GM21515 (cell line): ENCODE data around the gene RGS3.
A peak's percentile ranks its signal among the peaks of the same experiment; 100 is the strongest.
"Not testable (repeated sequence)": the region's sequence is repeated elsewhere in the genome, so short reads cannot be mapped to it uniquely, and the experiment has no call there.

Experiments used
- ATAC-seq: cut with Tn5 transposase; IDR thresholded peaks from one replicate; pipeline ENCODE4 v1.9.1; 2021; ENCODE audit not compliant: unreplicated experiment

Gene RGS3

DNA sequence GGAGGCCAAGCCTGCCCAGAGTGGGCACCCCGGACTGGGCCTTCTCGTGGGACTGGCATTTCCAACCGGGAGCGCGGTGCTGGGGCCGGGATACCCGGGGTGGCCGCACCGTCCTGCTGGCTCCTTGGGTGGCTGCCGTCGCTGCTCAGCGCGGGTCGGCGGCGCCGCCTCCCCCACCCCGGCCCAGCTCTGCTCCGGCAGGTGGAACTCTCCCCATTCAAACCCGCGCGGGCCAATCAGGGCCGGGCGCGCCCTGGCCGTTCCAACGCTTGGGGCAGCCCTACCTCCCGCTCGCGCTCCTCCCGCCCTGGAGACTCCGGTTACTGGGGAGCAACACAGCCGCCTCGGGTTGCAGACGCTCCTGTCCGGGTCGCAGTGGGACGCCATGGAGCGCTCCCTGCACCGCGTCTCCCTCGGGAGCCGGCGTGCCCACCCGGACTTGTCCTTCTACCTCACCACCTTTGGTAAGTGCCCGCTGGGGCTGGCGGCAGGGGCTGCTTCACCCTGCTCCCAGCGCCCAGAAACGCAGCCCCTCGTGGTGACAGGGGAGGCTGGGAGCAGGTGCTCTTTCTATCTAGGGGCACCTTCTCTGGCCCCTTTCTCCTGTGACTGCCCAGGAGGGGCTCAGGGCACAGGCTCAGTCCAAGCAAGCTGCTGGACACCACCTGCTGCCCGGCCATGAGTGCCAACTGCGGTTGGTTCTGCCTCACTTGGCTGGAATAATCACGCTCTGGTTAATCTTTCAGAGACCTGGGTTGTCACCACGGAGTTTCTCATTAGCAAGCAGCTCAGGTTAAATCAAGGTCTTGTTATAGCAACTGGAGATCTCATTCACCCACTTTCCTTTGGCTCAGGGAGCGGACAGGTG lies at the start of gene RGS3:
Gene RGS3 (plus strand): TSS at position 310 of the 868 bp plus-strand sequence. CDS start 76 bp downstream, at position 386.
- no peak for ATAC-seq

DNA sequence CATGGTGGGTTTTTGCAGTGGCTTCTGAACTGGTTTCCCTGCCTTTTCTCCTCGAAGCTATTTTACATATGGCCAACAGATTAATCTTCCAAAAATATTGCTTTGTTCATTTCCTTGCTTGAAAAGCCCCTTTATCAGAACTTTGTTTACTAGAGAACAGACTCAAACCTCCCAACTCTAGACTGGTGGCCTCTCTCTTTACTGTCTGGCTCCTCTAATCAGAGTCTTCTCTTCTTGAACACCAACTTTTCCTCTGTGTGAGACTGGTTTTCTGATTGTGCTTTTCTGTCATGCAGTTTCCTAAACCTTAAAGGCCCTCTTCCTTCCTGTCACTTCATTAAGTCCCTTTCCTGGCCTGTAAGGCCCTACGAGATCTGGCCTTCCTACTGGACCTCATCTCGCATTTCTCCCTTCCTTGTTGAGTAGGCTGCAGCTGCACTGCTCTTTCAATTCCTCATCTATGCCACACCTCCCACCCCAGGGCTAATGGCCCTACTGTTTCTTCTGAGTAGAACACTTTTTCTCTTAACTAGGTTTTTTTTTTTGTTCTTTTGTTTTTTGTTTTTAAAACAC lies 47.3 kb upstream of the RGS3 start:
- peak; percentile 96 for ATAC-seq

DNA sequence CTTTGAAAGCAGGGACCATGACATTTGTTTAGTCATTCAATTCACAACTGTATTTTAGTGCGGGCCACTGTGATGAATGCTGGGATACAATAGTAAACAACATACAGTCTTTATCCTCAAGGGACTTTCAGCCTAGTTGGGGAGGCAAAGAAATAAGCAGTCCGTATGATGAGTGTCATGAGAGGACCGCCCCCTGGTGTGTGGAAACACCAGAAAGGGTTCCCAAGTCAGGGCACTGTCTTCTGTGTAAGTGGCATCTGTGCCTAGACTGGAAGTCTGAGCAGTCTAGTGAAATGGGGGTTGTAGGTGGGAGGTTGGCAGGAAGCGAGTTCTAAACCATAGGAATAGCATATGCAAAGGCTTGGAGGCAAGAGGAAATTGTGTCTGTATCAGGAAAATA lies 46.2 kb upstream of the RGS3 start:
- ATAC-seq, result no peak

DNA sequence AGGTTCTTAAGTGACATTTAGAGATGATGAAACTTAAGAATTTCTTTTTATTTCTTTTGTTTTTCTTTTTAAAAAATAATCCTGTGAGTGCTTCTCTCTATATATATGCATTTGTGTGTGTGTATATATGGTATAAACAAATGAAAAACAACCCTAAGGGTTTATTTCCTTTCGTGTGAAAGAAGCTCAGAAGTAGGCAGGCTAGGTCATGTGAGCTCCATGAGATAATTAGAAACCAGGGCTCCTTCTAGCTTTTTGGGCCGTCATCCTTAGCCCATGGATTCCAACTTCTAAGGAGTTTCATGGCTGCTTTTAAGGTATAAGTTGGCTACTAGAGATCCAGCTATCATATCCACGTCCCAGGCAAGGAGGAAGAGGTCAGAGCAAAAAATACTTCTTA lies 41.8 kb upstream of the RGS3 start:
- ATAC-seq, result no peak

DNA sequence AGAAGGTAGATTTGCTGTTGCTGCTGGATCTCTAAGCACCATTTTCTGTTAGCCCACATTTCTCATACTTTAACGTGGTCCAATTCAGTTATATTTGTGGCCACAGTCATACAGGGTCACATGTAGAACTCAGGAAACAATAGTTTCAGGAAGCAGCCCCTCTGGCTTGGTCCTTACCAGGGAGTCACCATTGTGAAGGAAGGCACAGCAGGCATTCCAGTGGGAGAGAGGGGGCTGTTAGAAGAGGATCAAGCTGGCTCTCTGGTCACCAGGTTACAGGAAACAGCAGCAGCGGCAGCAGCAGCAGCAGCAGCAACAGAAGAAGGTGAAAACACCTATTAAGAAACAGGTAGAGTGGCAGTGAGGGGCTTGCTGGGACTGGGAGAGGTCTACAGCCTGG lies 38.5 kb upstream of the RGS3 start:
- no peak for ATAC-seq

DNA sequence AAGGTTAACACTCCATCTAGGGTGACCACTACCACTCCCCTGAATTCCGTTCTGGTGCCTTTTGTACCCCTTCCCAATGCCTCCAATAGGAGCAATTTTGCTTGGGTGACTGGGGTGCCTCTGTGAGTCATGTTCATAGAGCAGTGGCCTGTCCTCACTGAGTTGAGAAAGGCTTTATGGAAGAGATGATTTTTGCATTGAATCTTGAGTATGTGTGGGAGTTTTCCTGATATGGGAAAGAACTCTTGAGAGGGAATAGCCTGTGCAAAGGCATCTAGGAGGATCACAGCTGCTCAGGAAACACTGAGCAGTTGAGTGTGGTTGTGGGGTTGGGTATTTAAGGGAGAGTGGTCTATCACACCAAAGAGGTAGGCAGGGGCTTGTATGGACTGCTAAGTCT lies 36.8 kb upstream of the RGS3 start:
- no peak for ATAC-seq

DNA sequence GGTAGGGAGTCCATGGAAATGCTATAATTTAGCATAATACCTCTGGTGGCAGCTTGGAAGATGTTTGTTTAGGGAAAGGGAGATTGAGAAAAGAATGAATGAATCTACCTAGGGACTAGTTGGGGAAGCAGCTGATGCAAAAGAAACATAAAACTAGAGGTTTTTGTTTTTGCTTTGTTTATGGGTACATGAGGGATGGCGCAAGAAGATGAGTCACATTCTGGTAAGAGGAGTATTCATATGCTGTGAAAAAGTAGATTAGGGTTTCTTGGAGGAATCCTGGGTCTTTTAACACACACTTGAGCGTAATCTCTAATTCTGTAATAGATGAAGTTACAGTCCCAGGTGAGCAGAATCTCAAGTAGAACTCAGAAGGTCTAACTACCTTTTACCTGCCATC lies 35.9 kb upstream of the RGS3 start:
- no peak for ATAC-seq

DNA sequence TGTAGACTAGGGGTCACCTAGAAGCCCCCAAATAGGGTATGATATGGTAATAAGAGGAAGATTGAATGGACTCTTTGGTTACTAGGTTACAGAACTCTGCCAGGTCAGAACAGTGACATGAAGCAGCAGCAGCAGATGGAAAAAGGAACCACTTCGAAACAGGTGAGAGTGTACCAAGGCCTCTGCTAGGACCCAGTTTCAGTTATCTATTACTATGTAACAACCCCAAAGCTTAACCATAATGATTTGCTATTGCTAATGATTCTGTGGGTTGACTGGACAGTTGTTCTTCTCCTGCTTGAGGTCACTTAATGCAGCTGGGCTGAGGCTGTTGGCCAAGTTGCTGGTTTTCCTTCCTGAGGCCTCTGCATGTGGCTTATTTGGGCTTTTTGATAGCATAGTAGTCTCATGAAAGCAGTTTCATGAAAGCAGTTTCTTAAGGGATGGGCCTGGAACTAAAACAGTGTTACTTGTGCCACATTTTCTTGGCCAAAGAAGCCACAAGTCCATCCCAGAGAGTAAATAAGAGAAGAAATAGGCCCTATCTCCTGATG lies 35.4 kb upstream of the RGS3 start:
- no peak for ATAC-seq

DNA sequence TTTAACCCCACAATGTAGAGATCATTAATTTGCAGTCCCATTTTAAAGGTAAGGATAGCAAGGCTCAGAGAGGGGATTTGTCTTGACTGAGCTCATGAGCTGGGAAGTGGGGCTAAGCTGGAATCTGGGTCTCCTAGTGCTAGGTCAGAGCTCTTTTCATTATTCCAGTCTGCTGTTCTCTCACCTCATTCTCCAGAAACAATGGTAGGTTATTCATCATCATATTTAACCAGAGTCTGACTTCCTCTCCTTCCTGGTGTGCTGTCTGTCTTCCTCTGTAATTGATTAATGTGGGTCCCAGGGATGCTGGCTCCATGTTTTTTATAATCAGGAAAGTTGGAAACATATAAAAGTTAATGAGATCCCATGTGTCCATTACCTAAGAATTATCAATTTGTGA lies 32.3 kb upstream of the RGS3 start:
- no peak for ATAC-seq

DNA sequence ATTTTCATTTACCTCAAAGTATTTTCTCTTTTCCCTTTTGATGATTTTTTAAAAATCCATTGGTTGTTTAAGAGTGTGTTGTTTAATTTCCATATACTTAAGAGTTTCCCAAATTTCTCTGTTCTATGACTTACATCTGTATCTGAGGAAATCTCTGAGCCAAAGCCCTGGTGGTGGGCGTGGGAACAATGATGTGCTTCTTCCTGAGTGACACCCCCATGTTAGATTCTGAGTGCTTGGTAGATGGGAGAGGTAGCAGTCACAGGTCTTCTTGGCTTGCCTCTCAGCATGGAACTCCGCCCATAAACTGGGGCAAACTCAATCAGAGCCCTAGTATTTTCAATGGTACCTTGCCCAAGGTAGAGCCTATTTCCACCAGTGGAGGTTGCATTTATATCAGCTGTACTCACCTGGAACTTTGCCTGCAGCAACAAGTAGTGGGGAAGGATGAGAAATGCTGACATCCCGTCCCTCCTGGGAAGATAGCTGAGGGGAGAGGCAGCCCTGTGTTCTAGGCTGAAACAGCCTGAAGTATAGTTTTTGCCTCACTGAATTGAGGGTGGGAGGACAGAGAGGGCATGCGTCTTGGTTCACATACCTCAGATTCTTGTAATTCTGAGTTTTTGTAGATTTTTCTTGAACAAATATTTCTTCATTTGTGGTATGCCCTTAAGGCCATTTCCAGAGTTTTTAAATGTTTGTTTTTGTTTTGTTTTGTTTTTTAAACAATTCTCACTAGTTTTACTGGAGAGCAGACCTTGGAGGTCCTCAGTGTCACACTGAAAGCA lies 26.6 kb upstream of the RGS3 start:
- ATAC-seq, result no peak

DNA sequence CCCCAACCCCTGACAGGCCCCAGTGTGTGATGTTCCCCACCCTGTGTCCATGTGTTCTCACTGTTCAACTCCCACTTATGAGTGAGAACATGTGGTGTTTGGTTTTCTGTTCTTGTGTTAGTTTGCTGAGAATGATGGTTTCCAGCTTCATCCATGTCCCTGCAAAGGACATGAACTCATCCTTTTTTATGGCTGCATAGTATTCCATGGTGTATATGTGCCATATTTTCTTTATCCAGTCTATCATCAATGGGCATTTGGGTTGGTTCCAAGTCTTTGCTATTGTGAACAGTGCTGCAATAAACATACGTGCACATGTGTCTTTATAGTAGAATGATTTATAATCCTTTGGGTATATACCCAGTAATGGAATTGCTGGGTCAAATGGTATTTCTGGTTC lies 25.8 kb upstream of the RGS3 start:
- ATAC-seq, result not testable (repeated sequence)

DNA sequence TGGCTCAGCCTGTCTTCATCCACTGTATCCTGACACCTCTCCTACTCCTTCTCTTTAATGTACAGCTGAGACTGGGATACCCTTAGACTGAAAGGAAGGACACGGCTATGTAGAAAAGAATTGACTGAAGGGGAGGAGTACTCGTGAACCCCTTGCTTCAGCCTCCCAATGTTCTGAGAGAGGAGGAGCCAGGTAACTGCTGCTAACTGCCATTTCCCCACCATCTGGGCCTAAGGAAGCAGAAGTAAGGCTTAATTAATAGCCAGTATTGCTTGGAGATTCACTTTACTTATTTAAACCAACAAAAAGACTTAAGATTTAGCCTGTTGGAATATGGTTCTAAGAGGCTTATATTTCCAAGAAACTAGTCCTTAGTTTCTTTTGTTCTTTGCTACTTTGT lies 18.8 kb upstream of the RGS3 start:
- ATAC-seq, result no peak

DNA sequence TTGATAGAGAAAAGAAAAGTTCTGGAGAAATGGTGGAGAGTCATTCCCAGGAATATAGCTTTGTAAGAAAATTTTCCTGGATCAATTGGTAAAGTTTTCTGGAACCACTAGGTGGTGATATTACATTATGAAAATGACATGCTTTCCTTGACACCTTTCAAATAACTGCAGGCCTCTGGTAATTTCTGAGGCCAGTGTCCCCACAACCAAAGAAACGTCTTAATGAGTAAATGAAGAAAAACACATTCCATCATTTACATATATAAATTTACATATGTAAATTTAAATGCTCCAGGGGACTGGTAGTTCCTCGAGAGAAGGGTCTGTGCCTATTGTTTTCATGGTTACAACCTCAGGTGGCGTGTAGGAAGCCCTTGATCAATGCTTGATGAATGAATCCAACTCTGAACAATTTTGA lies 17.2 kb upstream of the RGS3 start:
- ATAC-seq, result no peak

DNA sequence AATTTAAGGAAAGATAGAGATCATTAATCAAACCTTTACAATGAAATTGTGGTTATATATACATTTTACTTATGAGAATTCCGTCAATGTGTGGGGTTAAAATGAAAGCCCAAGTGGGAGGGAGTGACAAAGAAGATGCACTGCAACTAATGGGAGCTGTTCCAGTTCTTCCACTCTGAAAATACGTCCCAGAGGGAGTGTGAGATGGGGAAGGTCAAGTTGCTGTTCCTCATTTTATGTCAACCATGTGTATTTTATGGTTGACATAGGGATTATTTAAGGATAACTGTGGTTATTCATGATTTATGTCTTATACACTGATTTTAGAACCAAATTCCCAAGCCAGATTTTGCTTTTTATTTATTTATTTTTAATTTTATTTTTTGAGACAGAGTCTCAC lies 14.2 kb upstream of the RGS3 start:
- ATAC-seq, result no peak

DNA sequence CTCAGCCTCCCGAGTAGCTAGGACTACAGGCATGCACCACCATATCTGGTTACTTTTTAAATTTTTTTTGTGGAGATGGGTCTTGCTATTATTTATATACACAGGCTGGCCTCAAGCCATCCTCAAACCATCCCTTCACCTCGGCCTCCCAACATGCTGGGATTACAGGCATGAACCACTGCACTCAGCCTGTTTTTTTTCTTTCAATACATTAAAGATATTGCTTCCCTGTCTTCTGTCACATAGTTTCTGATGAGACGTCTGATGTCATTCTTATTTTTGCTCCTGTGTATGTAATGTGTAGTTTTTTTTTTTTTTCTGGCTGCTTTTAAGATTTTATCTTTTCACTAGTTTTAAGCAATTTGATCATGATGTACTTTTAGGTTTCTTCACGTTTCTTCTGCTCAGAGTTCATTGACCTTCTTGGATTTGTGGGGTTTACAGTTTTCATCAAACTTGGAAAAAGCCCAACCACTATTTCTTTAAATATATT lies 11.4 kb upstream of the RGS3 start:
- ATAC-seq, result no peak

DNA sequence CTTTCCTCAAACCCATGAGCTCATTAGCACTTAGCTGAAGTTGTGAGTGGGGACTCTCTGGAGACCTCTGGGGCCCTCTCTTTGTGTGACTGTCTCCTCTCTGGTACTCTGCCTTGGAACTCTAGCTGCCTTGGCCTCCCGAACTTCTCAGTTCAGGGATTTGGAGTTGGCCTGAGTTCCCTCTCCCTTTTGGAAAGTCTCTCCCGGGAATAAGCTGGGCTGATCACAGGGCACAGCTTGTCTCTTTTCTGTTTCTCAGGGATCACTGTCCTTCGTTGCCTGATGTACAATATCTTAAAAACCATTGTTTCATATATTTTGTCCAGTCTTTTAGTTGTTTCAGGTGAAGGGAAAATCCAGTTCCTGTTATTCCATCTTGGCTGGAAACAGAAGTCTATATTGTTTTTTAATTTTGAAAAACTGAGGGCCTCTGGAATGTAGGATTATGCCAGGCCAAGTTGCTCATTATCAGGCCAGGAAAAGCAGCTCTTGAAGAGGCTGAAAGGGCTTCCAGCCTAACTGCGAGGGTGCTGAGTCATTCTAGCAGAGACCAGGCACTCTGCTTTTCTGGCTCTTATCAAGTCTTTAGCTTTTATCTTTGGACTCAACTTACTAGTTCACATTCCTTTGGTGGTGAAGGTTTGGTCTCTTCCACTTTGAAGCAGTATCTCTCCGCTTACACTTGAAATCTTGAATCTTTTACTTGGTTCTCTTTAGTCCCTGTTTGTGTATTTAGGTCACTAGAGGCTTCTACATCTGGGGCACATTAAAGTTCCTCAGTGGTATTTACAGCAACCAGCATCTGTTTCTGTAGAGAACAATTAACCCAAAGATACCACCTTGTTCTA lies 8.4 kb upstream of the RGS3 start:
- no peak for ATAC-seq

DNA sequence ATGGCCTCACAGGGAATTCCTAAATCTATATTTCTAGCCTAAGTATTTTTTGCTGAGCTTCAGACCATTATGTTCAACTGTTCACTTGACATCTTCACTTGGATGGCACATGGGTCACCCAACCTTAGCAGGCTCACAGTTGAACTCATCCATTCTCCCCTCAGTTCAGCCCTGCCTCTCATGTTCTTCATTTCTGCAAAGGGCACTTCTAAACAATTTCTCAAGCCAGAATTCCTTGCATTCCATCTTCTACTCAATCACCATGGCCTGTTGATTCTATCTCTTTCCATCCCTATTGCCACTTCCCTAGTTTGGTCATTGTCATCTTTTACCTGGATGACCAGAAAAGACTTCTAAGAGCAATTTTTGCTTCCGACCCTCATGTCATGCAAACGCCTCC lies 7.3 kb upstream of the RGS3 start:
- ATAC-seq, result no peak

DNA sequence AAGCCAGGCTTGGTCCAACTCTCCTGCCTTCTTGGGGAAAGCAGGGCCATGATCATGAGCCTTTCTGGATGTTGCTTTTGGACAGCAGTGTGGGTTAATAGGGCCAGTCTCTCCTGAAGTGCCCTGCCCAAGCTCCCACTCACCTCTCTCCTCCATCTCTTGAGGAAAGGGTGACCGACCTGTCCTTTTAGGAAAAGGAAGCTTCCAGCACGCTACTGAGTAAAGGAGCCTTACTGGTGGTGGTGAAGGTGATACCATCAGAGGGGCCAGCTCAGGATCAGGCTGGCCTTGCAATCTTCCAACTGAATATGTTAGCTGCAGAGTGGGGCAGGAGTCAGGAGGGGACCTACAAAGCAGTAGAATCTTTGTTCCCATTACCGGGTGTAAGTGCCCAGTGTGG lies 2.2 kb upstream of the RGS3 start:
- no peak for ATAC-seq

DNA sequence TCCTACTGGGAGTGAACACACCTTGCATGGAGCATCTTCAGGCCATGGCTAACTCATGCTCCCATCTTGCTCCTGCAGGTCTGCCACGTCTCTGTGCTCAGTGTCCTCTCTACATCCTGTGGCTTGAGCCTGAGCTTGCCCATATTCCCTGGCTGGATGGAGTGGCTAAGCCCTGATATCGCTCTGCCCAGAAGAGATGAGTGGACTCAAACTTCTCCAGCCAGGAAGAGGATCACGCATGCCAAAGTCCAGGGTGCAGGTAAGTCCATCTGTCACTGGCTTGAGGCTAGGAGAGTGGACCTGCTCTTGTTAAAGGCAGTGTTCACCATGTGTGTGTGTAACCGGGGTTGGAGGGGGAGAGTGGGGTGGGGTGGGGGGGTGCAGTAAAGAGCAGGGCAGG lies 1.6 kb upstream of the RGS3 start:
- no peak for ATAC-seq

DNA sequence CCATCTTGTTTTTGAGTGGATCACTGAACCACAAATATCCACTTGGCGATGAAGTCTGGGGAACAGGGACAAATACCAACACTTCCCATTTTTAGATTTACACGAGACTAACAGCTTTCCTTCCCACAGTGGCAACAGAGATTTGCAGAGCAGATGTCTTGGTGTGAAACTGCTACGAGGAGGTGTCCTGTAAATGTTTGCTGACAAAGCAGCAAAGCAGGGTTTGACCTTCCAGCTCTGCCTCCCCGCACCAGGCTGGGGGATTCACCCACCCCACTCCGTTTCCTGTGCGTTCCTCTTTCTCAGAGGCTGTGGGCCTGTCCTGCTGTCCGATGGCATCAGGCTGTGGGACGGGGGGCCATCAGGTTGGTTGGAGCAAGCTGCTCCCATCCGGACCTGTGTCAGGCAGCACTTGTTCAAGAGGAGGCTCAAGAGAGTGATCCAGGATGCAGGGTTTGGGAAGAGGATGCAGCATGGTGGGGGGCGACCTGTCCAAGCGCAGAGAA lies 693 bp upstream of the RGS3 start:
- no peak for ATAC-seq
